NB4 (cell line): ENCODE results near the gene CCDC89.
"Not testable (repeated sequence)": the region's sequence is repeated elsewhere in the genome, so short reads cannot be mapped to it uniquely, and the experiment has no call there.

Experiments
- CTCF ChIP-seq: IDR thresholded peaks from one replicate; pipeline ENCODE4 v1.5.1; 2012; ENCODE audit warnings: low read depth, low read length
- POLR2A ChIP-seq: IDR thresholded peaks from 2 replicates; pipeline ENCODE4 v1.6.1; 2011; ENCODE audit warnings: mild to moderate bottlenecking; ENCODE audit not compliant: insufficient read length; ENCODE audit errors: extremely low read depth

GRCh38 chr11:85654343-85654742, 31.7 kb downstream of the CCDC89 start:
- not testable (repeated sequence) for TF ChIP-seq CTCF, POLR2A
